Activated CD4-positive, CD25-positive, alpha-beta regulatory T cell (primary cell): ENCODE data around the gene COX19.
A peak's percentile ranks its signal among the peaks of the same experiment; 100 is the strongest.

Experiments used
- DNase-seq, 4 experiments: peaks; one replicate each; lab custom pipeline; 2025; lab: John Stamatoyannopoulos, UW

COX19 gene

GRCh38 chr7:974820-975681 lies at the start of gene COX19:
COX19 (minus strand) TSS chr7:975549; CDS start chr7:975509, 40 bp downstream.
- peak; percentile 77 to 88 (median 82) for DNase-seq

- DNase-seq, result no peak
Measured at GRCh38 chr7:1024331-1024841, 49.0 kb upstream of the COX19 start.

- no peak for DNase-seq
Measured at GRCh38 chr7:1022801-1023465, 47.6 kb upstream of the COX19 start.

- no peak for DNase-seq
Measured at GRCh38 chr7:1022356-1022755, 47.0 kb upstream of the COX19 start.

- no peak for DNase-seq
Measured at GRCh38 chr7:1021931-1022330, 46.6 kb upstream of the COX19 start.

GRCh38 chr7:1021366-1021765 lies 46.0 kb upstream of the COX19 start:
- no peak for DNase-seq

- DNase-seq, result no peak
Measured at GRCh38 chr7:1020849-1021251, 45.5 kb upstream of the COX19 start.

GRCh38 chr7:1019789-1020610 lies 44.7 kb upstream of the COX19 start:
- no peak for DNase-seq

GRCh38 chr7:1019255-1019785 lies 44.0 kb upstream of the COX19 start:
- DNase-seq, result no peak

GRCh38 chr7:1018334-1018695 lies 43.0 kb upstream of the COX19 start:
- DNase-seq, result no peak

- DNase-seq, result no peak
Measured at GRCh38 chr7:1017586-1018333, 42.4 kb upstream of the COX19 start.

- DNase-seq, result no peak
Measured at GRCh38 chr7:1016577-1017531, 41.5 kb upstream of the COX19 start.

- DNase-seq, result no peak
Measured at GRCh38 chr7:1015196-1016121, 40.1 kb upstream of the COX19 start.

- DNase-seq, result no peak
Measured at GRCh38 chr7:1014681-1015080, 39.3 kb upstream of the COX19 start.

- no peak for DNase-seq
Measured at GRCh38 chr7:1013581-1013980, 38.2 kb upstream of the COX19 start.

- DNase-seq, result no peak
Measured at GRCh38 chr7:1012716-1013095, 37.4 kb upstream of the COX19 start.

GRCh38 chr7:1012004-1012715 lies 36.8 kb upstream of the COX19 start:
- DNase-seq, result no peak

GRCh38 chr7:1011297-1012003 lies 36.1 kb upstream of the COX19 start:
- no peak for DNase-seq
